Activated T-cell treated with anti-CD3 and anti-CD28 coated beads for 24 hours (primary cell): Measurements from ENCODE around the gene RPP40.
"Not testable (repeated sequence)": the region's sequence is repeated elsewhere in the genome, so short reads cannot be mapped to it uniquely, and the experiment has no call there.

Experiments
- DNase-seq: peaks from one replicate; pipeline ENCODE4 v3.0.0-alpha.2; 2020; ENCODE audit warnings: low read depth

The RPP40 gene

GRCh38 chr6:5014072-5014561 is 10.3 kb upstream of the RPP40 start:
- no peak for DNase-seq

DNA sequence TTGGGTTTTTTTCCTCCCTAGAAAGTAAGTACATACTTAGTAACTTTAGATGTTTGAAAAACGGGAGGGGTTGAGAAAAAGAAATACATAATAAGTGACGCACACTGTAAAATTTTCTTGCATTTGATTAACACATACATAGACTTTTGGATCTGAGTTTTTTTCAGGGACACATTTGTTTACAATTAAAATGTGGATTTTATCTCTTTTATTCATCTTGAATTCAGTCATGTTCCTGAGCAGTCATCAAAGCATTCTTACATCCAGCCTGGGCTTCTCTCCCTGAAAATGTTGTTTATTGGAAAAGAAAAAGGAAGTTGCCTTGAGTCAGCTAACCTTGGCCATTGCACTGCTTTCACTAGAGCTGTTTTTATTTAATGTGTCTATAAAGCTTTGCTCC is 8.7 kb upstream of the RPP40 start:
- no peak for DNase-seq

DNA sequence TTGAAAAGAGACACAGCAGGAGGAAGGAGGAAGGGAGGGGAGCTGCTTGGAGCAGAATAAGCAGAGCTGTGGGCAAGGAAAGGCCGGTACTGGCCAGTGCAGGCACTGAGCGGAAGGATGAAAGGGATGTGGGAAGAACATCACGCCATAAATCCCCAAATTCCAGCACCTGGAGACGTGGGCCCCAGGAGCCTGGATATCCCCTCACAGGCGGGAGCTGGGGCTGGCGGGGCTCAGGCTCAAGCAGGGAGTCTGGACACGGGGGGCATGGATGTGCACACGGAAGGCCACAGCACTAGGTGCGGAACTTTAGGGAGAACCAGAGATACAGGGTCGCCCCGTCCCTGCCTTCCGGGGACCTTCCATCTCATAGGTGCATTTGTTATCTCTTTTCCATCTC is 7.5 kb upstream of the RPP40 start:
- DNase-seq: no peak

GRCh38 chr6:5007531-5007930 is 3.7 kb upstream of the RPP40 start:
- DNase-seq: no peak

- DNase-seq: no peak
Measured at GRCh38 chr6:5006222-5006621, 2.4 kb upstream of the RPP40 start.

DNA sequence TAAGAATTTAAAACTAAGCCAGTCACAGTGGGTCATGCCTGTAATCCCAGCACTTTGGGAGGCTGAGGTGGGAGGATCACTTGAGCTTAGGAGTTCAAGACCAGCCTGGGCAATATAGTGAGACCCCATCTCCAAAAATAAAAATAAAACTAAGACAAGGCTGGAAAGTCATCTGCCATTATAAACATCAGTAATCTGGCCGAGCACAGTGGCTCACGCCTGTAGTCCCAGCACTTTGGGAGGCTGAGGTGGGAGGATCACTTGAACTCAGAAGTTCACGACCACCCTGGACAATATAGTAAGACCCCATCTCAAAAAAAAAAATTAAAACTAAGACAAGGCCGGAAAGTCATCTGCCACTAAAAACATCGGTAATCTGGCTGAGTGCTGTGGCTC is 1.2 kb upstream of the RPP40 start:
- not testable (repeated sequence) for DNase-seq

GRCh38 chr6:5004373-5005037 is 668 bp upstream of the RPP40 start:
- DNase-seq: no peak

DNA sequence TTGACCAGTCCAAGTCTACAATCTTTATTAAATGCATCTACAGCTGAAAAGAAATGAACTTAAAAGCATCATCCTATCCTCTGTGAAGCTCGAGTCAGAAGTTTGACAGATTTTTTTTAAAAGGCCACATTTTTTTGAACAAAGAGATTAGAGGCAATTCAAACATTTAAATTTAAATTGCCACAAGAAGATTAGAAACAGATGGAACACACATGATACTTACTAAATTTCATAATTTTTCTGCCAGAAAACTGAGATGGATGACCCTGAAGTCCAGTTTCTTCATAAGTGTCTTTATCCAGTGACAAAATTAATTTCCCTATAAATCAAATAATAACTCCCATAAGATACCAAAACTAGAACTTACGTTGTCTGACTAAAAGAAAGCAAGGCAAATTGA is 4.3 kb downstream of the RPP40 start:
- no peak for DNase-seq

- DNase-seq: no peak
Measured at GRCh38 chr6:4997862-4998261, 6.0 kb downstream of the RPP40 start.

DNA sequence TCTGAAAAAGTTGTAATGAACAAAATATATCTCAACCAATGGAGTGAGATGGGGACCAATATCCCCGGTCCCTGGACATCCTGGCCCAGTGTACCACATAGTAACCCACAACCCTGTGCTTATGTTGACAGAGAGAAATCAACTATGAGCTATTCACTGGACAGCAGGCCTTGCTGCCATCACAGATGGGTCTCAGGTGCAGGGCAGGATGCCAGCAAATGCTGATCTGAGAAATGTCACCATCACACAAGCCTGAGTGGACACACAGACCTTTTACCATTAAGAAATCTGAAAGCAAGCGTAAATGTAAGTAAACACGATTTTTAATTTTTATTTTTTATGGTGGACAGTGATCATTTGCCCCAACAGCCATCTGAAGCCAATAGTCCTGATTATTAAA is 9.1 kb downstream of the RPP40 start:
- DNase-seq: no peak

- no peak for DNase-seq
Measured at GRCh38 chr6:4987432-4987831, 16.4 kb downstream of the RPP40 start.

DNA sequence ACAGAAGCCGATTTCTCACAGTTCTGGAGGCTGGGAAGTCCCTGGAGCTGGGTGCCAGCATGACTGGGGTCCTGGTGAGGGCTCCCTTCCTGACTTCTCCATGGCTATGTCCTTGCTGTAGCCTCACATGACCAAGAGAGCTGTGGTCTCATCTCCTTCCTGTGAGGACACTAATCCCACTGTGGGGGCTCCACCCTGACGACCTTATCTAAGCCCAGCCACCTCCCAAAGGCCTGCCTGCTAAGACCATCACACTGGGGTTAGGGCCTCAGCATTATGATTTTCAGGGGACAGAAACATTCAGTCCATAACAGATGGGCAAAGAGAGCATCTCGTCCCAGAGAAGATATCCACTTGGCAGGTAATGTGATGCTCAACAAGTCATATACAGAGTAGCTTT is 16.8 kb downstream of the RPP40 start:
- DNase-seq: no peak

- no peak for DNase-seq
Measured at GRCh38 chr6:4983322-4983721, 20.5 kb downstream of the RPP40 start.

GRCh38 chr6:4981761-4982160 is 22.1 kb downstream of the RPP40 start:
- DNase-seq: no peak

DNA sequence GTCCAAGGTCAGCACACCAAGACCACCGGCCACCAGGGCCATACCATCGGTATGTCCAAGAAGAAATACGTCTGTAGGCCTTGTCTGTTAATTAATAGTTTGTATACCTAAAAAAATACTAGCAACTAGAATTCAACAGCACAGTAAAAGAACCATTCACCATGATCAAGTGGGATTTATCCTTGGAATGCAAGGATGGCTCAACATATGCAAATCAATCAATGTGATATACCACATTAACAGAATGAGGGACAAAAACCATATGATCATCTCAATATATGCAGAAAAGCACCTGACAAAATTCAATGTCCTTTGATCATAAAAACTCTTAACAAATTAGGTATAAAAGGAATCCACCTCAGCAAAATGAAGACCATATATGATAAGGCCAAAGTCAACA is 24.4 kb downstream of the RPP40 start:
- no peak for DNase-seq

DNA sequence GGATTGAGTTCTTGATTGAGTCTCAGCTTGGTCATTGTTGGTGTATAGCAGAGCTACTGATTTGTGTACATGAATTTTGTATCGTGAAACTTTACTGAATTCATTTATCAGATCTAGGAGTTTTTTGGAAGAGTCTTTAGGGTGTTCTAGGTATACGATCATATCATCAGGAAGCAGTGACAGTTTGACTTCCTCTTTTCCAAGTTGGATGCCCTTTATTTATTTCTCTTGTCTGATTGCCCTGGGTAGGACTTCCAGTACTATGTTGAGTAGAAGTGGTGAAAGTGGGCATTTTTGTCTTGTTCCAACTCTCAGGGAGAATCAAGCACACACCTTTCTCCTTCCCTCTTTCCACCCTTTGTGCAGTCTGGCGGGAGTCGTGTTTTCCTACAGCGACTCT is 26.4 kb downstream of the RPP40 start:
- no peak for DNase-seq

DNA sequence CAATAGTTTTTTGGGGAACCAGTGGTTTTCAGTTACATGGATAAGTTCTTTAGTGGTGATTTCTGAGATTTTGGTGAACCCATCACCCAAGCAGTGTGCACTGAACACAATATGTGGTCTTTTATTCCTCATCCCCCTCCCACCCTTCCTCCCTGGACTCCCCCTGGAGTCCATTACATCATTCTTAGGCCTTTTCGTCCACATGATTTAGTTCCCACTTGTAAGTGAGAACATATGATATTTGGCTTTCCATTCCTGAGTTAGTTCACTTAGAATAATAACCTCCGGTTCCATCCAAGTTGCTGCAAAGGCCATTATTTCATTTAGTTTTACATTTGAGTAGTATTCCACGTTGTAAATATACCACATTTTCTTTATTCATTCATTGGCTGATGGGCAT is 28.3 kb downstream of the RPP40 start:
- DNase-seq: no peak

DNA sequence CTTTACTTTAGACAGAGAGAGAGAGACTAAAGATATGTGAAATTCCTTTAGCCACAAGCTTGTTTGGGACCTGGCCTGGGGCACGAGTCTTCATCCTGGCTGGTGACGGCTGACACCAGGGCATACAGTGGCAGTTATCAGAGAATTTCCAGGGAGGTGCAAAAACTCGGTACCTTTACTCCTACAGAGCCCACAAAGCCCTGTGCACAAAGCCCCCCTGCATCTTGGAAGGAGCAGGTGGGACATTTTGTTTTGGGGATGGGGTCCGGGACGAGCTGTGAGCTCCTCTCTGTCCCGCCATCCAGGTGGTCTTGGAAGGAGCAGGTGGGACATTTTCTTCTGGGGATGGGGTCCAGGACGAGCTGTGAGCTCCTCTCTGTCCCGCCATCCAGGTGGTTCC is 28.9 kb downstream of the RPP40 start:
- no peak for DNase-seq

DNA sequence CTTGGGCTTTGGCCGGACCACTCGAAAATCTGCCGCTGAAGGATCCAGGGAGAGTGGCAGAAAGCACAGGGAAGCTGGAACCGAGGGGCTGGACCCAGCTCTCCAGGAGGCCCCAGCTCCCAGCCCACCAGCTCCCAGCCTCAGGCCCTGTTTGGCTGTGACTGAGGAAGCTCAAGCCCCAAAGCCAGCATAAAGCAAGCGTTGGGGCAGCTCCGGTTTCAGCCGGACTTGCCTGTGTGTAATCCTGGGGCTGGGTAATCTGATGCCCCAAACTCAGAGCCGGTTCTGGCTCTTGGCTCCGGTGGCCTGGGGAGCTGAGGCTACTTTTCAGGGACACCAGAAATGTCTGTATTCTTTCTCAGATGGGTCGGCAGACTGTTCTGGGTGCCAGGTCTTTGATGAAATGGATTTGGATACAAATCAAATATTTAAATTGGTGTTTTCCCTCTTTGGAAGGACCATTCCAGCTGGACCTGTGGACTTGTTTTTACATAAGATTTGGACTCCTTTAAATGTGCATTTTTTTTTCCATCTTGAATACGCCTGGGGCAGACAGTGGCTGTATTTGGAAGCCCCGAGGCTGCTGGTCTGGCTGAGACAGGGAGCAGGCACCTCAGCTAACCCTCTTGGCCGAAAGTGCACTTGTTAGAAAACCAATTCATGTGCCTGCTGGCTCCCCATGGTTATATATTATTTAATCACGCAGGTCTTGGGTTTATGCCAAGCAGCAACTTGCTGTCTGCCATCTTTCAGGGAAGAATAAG is 29.7 kb downstream of the RPP40 start:
- DNase-seq: no peak

DNA sequence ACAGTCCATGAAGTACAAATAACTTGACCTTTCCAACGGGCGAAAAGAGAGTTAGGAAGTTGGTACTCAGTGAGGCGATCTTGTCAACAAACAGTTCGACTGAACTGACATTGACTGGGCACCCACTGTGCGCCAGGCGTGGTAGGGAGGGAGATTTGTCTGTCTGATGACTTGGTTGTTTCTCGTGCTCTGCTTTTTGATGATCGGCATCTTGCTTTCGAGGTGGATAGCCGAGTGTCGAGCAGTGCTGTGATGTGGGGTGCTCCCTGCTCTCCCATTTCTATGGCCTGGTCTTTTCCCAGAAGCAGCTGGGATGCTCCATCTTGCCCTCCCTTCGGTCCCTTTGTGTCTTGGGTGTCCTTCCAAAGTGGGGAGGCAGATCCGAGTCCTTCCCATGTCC is 30.4 kb downstream of the RPP40 start:
- DNase-seq: no peak

DNA sequence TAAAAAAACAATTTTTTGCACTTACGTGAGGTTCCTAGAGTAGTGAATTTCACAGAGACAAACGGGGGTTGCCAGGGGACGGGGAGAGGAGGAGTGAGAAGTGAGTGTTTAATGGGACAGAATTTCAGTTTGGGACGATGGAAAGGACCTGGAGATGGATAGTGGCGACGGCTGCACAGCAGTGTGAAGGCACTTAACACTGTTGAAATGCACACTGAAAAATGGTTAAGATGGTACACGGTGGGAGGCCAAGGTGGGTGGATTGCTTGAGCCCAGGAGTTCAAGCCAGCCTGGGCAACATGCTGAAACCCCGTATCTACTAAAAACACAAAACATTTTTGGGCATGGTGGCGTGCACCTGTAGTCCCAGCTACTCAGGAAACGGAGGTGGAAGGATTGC is 31.4 kb downstream of the RPP40 start:
- no peak for DNase-seq

DNA sequence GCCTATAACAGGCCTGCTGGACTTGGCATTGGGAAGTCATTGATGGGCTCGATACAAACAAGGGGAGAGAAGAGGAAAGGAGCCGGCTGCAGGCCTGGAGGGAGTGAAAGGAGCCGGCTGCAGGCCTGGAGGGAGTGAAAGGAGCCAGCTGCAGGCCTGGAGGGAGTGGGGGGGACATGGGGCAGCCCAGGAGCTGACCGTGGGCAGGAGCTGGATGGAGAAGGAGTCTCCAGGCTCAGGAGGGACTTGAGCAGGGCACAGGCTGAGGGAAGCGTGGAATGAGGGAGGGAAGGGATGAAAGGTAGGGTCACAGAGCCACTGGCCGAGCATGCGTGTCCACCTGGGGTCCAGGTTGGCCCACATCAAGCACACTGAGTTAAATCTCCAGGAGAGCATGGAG is 32.0 kb downstream of the RPP40 start:
- no peak for DNase-seq

DNA sequence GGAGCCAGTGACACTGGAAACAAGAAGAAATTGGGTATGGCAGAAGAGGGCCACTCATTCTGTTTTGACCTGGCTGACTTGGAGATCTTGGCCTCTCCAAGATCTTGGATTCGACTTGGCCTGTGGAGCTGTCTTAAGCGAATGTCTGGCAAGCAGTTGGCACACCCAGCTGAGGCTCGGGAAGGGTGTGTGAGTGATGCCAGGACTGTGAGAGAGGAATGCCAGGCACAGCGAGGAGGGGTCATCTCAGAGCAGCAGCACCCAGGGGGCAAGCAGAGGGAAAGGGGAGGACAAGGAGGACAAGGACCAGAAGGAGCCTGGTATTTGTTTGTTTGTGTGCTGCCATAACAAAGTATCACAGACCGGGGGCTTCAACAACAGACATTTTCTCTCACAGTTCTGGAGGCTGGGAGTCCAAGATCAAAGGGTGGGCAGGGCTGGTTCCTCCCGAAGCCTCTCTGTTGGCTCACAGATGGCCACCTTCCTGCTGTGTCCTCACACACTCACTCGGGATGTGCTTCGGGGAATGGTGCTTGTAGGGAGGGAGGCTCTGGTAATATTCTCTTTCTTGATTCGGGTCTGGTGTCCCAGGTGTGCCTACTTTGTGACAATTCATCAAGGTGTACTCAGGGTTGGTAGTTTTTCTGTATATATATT is 33.0 kb downstream of the RPP40 start:
- DNase-seq: no peak
